H9 (cell line): ENCODE results near the gene CHURC1. TPM values are rescaled to one million over a fixed set of nuclear protein-coding genes. Genes with fewer than 3 reads are reported as not detected.
A peak's percentile ranks its signal among the peaks of the same experiment; 100 is the strongest.

Experiments
- DNase-seq: peaks from one replicate; pipeline ENCODE4 v3.0.0-alpha.2; 2017
- H2AFZ ChIP-seq: one replicate; pipeline ENCODE4 v1.6.1; 2013; ENCODE audit warnings: mild to moderate bottlenecking, low read length, control low read depth, moderate library complexity
- H2AK5ac ChIP-seq: 2 replicates; pipeline ENCODE4 v1.6.1; 2013; ENCODE audit warnings: low read length, control low read depth, mixed read lengths; ENCODE audit not compliant: insufficient read length
- H2BK120ac ChIP-seq: one replicate; pipeline ENCODE4 v1.6.1; 2013; ENCODE audit warnings: low read depth, mild to moderate bottlenecking, low read length, control low read depth, inconsistent platforms; ENCODE audit not compliant: poor library complexity, severe bottlenecking
- H2BK12ac ChIP-seq: 2 replicates; pipeline ENCODE4 v1.6.1; 2013; ENCODE audit warnings: low read length, control low read depth, mixed read lengths, low read depth; ENCODE audit not compliant: insufficient read length
- H2BK15ac ChIP-seq: 2 replicates; pipeline ENCODE4 v1.6.1; 2013; ENCODE audit warnings: low read depth, low read length, control low read depth
- H2BK20ac ChIP-seq: one replicate; pipeline ENCODE4 v1.6.1; 2013; ENCODE audit warnings: low read depth, mild to moderate bottlenecking, low read length, control low read depth, inconsistent platforms; ENCODE audit not compliant: poor library complexity, severe bottlenecking
- H2BK5ac ChIP-seq: 2 replicates; pipeline ENCODE4 v1.6.1; 2013; ENCODE audit warnings: low read length, control low read depth, mixed read lengths; ENCODE audit not compliant: insufficient read length
- H3K14ac ChIP-seq: 2 replicates; pipeline ENCODE4 v1.6.1; 2013; ENCODE audit warnings: low read length, control low read depth; ENCODE audit not compliant: insufficient read depth
- H3K18ac ChIP-seq: 2 replicates; pipeline ENCODE4 v1.6.1; 2013; ENCODE audit warnings: low read depth, mild to moderate bottlenecking, mixed read lengths, low read length, control low read depth; ENCODE audit not compliant: insufficient read length
- H3K23ac ChIP-seq: 2 replicates; pipeline ENCODE4 v1.6.1; 2013; ENCODE audit warnings: low read length, control low read depth, mixed read lengths, low read depth; ENCODE audit not compliant: insufficient read length
- H3K23me2 ChIP-seq: 2 replicates; pipeline ENCODE4 v1.6.1; 2013; ENCODE audit warnings: low read depth, mild to moderate bottlenecking, mixed read lengths, low read length, control low read depth; ENCODE audit not compliant: insufficient read length, poor library complexity, severe bottlenecking
- H3K27ac ChIP-seq: 2 replicates; pipeline ENCODE4 v1.5.1; 2013; ENCODE audit warnings: low read length, control low read depth, mixed read lengths, low read depth; ENCODE audit not compliant: insufficient read length
- H3K27me3 ChIP-seq: 2 replicates; pipeline ENCODE4 v1.6.1; 2013; ENCODE audit warnings: low read length, control low read depth, inconsistent platforms; ENCODE audit not compliant: insufficient read depth
- H3K4ac ChIP-seq: 2 replicates; pipeline ENCODE4 v1.6.1; 2013; ENCODE audit warnings: low read depth, mild to moderate bottlenecking, control low read depth, inconsistent platforms, low read length, moderate library complexity
- H3K4me1 ChIP-seq: 2 replicates; pipeline ENCODE4 v1.6.1; 2013; ENCODE audit warnings: low read length, control low read depth, inconsistent platforms; ENCODE audit not compliant: insufficient read depth
- H3K4me2 ChIP-seq: 2 replicates; pipeline ENCODE4 v1.6.1; 2013; ENCODE audit warnings: low read length, control low read depth, mixed read lengths; ENCODE audit not compliant: insufficient read length, insufficient read depth
- H3K56ac ChIP-seq: 2 replicates; pipeline ENCODE4 v1.6.1; 2013; ENCODE audit warnings: low read depth, mild to moderate bottlenecking, mixed read lengths, low read length, control low read depth; ENCODE audit not compliant: insufficient read length
- H3K79me1 ChIP-seq: 2 replicates; pipeline ENCODE4 v1.6.1; 2013; ENCODE audit warnings: low read depth, mild to moderate bottlenecking, moderate library complexity, low read length, control low read depth, inconsistent platforms; ENCODE audit not compliant: insufficient read depth, poor library complexity, severe bottlenecking
- H3K79me2 ChIP-seq: 2 replicates; pipeline ENCODE4 v1.6.1; 2013; ENCODE audit warnings: low read length, control low read depth, inconsistent platforms; ENCODE audit not compliant: insufficient read depth
- H3K9ac ChIP-seq: 2 replicates; pipeline ENCODE4 v1.6.1; 2013; ENCODE audit warnings: low read length, control low read depth, mixed read lengths; ENCODE audit not compliant: insufficient read length; ENCODE audit errors: extremely low read depth
- H3K9me3 ChIP-seq: one replicate; pipeline ENCODE4 v1.6.1; 2013; ENCODE audit warnings: low read depth, low read length, inconsistent platforms; ENCODE audit not compliant: control insufficient read depth
- H3T11ph ChIP-seq: one replicate; pipeline ENCODE4 v1.6.1; 2013; ENCODE audit warnings: mild to moderate bottlenecking, low read length, control low read depth, inconsistent platforms
- H4K20me1 ChIP-seq: one replicate; pipeline ENCODE4 v1.6.1; 2013; ENCODE audit not compliant: control insufficient read depth, insufficient read length, insufficient read depth
- H4K5ac ChIP-seq: 2 replicates; pipeline ENCODE4 v1.6.1; 2013; ENCODE audit warnings: low read depth, mild to moderate bottlenecking, mixed read lengths, low read length, control low read depth; ENCODE audit not compliant: insufficient read length
- H4K8ac ChIP-seq: replicated peaks from 2 replicates; pipeline ENCODE4 v1.6.1; 2013; ENCODE audit warnings: low read length, control low read depth, mixed read lengths, low read depth; ENCODE audit not compliant: insufficient read length
- H4K91ac ChIP-seq: 2 replicates; pipeline ENCODE4 v1.6.1; 2013; ENCODE audit warnings: low read depth, mild to moderate bottlenecking, moderate library complexity, mixed read lengths, low read length, control low read depth; ENCODE audit not compliant: insufficient read length
- H3K27ac Mint-ChIP-seq, 3 experiments: 2 replicates in 2 of 3; 3 replicates in 1 of 3; pipeline ENCODE4 v1.8.0; 2020 to 2021; ENCODE audit warnings: mixed read lengths in 3 of 3, mild to moderate bottlenecking in 1 of 3, moderate library complexity in 1 of 3
- H3K27me3 Mint-ChIP-seq: 2 replicates; pipeline ENCODE4 v1.8.0; 2021; ENCODE audit warnings: low read depth, mild to moderate bottlenecking, moderate library complexity, mixed read lengths
- H3K36me3 Mint-ChIP-seq, 3 experiments: 2 replicates in 2 of 3; 3 replicates in 1 of 3; pipeline ENCODE4 v1.8.0; 2020 to 2021; ENCODE audit warnings: low read depth in 3 of 3, mixed read lengths in 3 of 3; ENCODE audit not compliant: insufficient read depth in 1 of 3
- H3K4me1 Mint-ChIP-seq, 2 experiments: 2 replicates each; pipeline ENCODE4 v1.8.0; 2020; ENCODE audit warnings: mixed read lengths in 2 of 2
- H3K4me3 Mint-ChIP-seq, 2 experiments: 2 replicates in 1 of 2; 3 replicates in 1 of 2; pipeline ENCODE4 v1.8.0; 2020 to 2021; ENCODE audit warnings: mild to moderate bottlenecking in 2 of 2, mixed read lengths in 2 of 2, moderate library complexity in 1 of 2
- H3K9me3 Mint-ChIP-seq, 2 experiments: 2 replicates in 1 of 2; 3 replicates in 1 of 2; pipeline ENCODE4 v1.8.0; 2020; ENCODE audit warnings: mild to moderate bottlenecking in 2 of 2, mixed read lengths in 2 of 2, moderate library complexity in 1 of 2
- CTCF ChIP-seq: fragments of 200-600 bp; sonication (generic); conservative IDR thresholded peaks from 3 replicates; pipeline ENCODE4 v1.8.0; 2021; ENCODE audit warnings: antibody characterized with exemption, mild to moderate bottlenecking
- WGBS: extraction: QIAGEN DNeasy Blood & Tissue Kit; methylation state at CpG from one replicate; pipeline ENCODE4 v1.1.7; 2013; ENCODE audit warnings: missing lambda C conversion rate, low lambda C conversion rate, mixed read lengths; ENCODE audit not compliant: insufficient read length; ENCODE audit errors: extremely low coverage; 5-methylcytosine and 5-hydroxymethylcytosine counted together
- long read RNA-seq: library from polyadenylated mRNA; unstranded; transcript quantifications from one replicate; pipeline ENCODE4 v2.0.0, GENCODE V29; 2020
- total RNA-seq: library from RNA; stranded (reverse); gene quantifications from 2 replicates; pipeline ENCODE4 v1.2.1, GENCODE V29; 2021

CHURC1 gene
- total RNA-seq = 49.5 and 58.7 TPM in 2 replicates
- long read RNA-seq, transcript CHURC1-203 (4 exons, 2,629 nt) = major isoform, 27 of 48 reads
- long read RNA-seq, transcript CHURC1-207 (2 exons, 571 nt) = minor isoform, 9 of 48 reads
- long read RNA-seq, partial matches to known transcripts = 0 of 48 reads
- long read RNA-seq, other reads (novel, unspliced or antisense) = 5 of 48 reads

- no peaks in the 10 kb centered on the region for H3K27me3 ChIP-seq
- H3K4me2 ChIP-seq = peak within 1 kb of the TSS; percentile 89
- H2BK5ac ChIP-seq = peak within 1 kb of the TSS; percentile 16
- H2AFZ ChIP-seq = no peak within 1 kb of the TSS
- no peak within 1 kb of the TSS for H3T11ph ChIP-seq
- H2AK5ac ChIP-seq = no peak within 1 kb of the TSS
- Mint-ChIP-seq H3K4me1 (peaks cover 11 to 18% of the 10 kb centered on the region in 2 experiments), H3K27me3 (no peaks in the 10 kb centered on the region), H3K27ac (peak within 1 kb of the TSS; percentile 74 to 98 (median 98); a peak in 6 of 7 replicates), H3K9me3 (no peaks in the 10 kb centered on the region; a peak in 1 of 5 replicates), H3K36me3 (peaks cover 0 to 3% (median 0%) of the 10 kb centered on the region in 3 experiments; a peak in 2 of 7 replicates), H3K4me3 (peak within 1 kb of the TSS; percentile 89 to 91)
- H4K91ac ChIP-seq = no peak within 1 kb of the TSS
- no peak within 1 kb of the TSS for H2BK15ac ChIP-seq
- no peaks in the 10 kb centered on the region for H3K9me3 ChIP-seq
- peaks cover 9% of the 10 kb centered on the region for H3K79me1 ChIP-seq
- H3K14ac ChIP-seq = peak within 1 kb of the TSS; percentile 93; the same call in 1 of the 2 replicates
- peaks cover 6% of the 10 kb centered on the region for H3K23me2 ChIP-seq
- H3K56ac ChIP-seq = peak within 1 kb of the TSS; percentile 53
- no peak within 1 kb of the TSS for H4K8ac ChIP-seq
- WGBS = no CpG with 5 or more reads among the region's 49 CpGs
- peak within 1 kb of the TSS; percentile 21 for H3K27ac ChIP-seq
- peak within 1 kb of the TSS; percentile 31 for H2BK120ac ChIP-seq
- no peak within 1 kb of the TSS for H2BK20ac ChIP-seq
- H2BK12ac ChIP-seq = no peak within 1 kb of the TSS
- H3K23ac ChIP-seq = no peak within 1 kb of the TSS
- TF ChIP-seq CTCF = no peak
- peak within 1 kb of the TSS; percentile 92 for H3K9ac ChIP-seq
- no peak within 1 kb of the TSS; the same call in 1 of the 2 replicates for H3K4ac ChIP-seq
- DNase-seq = peak; percentile 98
- peaks cover 6% of the 10 kb centered on the region; the same call in 1 of the 2 replicates for H3K79me2 ChIP-seq
- peak within 1 kb of the TSS; percentile 65 for H4K5ac ChIP-seq
- peak within 1 kb of the TSS; percentile 87 for H3K18ac ChIP-seq
- H4K20me1 ChIP-seq = no peaks in the 10 kb centered on the region
- H3K4me1 ChIP-seq = 0 out of 2 replicates have a peak, but pooled peaks cover 3% of the 10 kb centered on the region
Measured at GRCh38 chr14:64914237-64915028, at the start of gene CHURC1. Gene CHURC1, plus strand, starts transcription at chr14:64914455. Its CDS starts 41 bp downstream, at chr14:64914496.
